ENCODE results near the gene NRXN2. TPM values are rescaled to one million over a fixed set of nuclear protein-coding genes. Genes with fewer than 3 reads are reported as not detected.

The NRXN2 gene
- total and polyA plus RNA-seq, 7 donors = 0.44 to 5.2 (median 1.9) TPM

- Histone ChIP-seq H3K27me3 (ENCODE audit: insufficient read depth in 3 of 3, low read length in 2 of 3) (no peaks in the 10 kb centered on the region), H3K36me3 (ENCODE audit: insufficient read depth in 1 of 2, low read depth in 1 of 2) (no peaks in the 10 kb centered on the region), H3K27ac (no peak overlapping the region), H3K9me3 (no peaks in the 10 kb centered on the region), H3K4me3 (no peak overlapping the region), H3K4me1 (peaks cover 18% of the 10 kb centered on the region)
- ATAC-seq (no peak), DNase-seq (no peak)
- 71 to 81% (median 74%) methylated on average over 9 of the region's 9 CpGs for WGBS, 3 donors
- intact Hi-C loops (cut with DNase I) = loop anchor here (5.0 kb wide), 2 partner anchors 36 to 56 kb away; partner anchors contain the start of genes NRXN2 (in 2 of the 2) and RASGRP2 (in 1 of the 2)
- TF ChIP-seq CTCF (IDR thresholded peaks at IDR 0.05) = no peak
Measured at GRCh38 chr11:64686466-64687170, 36.4 kb downstream of the NRXN2 start.

- no peak for TF ChIP-seq CTCF (IDR thresholded peaks at IDR 0.05)
- WGBS, 3 donors = 95 to 97% (median 95%) methylated on average over 16 to 18 of the region's 18 CpGs
- DNase-seq (no peak), ATAC-seq (no peak)
- no peaks in the 10 kb centered on the region for H3K36me3 ChIP-seq (ENCODE audit: insufficient read depth in 1 of 2, low read depth in 1 of 2)
- no peaks in the 10 kb centered on the region for H3K27me3 ChIP-seq (ENCODE audit: insufficient read depth in 3 of 3, low read length in 2 of 3)
- H3K9me3 ChIP-seq = no peaks in the 10 kb centered on the region
- H3K4me1 ChIP-seq = peaks cover 18% of the 10 kb centered on the region
- no peak overlapping the region for H3K27ac ChIP-seq
- H3K4me3 ChIP-seq = no peak overlapping the region
- intact Hi-C loops (cut with DNase I) = loop anchor here (5.0 kb wide), 2 partner anchors 37 to 57 kb away; partner anchors contain the start of genes NRXN2 (in 2 of the 2) and RASGRP2 (in 1 of the 2)
Measured at GRCh38 chr11:64685536-64685935, 37.5 kb downstream of the NRXN2 start.

- intact Hi-C loops (cut with DNase I) = no loop called here
- 83 to 85% (median 84%) methylated on average over 8 of the region's 8 CpGs for WGBS, 3 donors
- no peak for DNase-seq
- Histone ChIP-seq H3K36me3 (ENCODE audit: insufficient read depth in 1 of 2, low read depth in 1 of 2) (no peaks in the 10 kb centered on the region), H3K4me3 (no peak overlapping the region), H3K4me1 (peaks cover 16% of the 10 kb centered on the region), H3K27ac (no peak overlapping the region), H3K9me3 (no peaks in the 10 kb centered on the region), H3K27me3 (ENCODE audit: insufficient read depth in 3 of 3, low read length in 2 of 3) (no peaks in the 10 kb centered on the region)
- ATAC-seq = no peak
- TF ChIP-seq CTCF (IDR thresholded peaks at IDR 0.05) = no peak
Measured at GRCh38 chr11:64684357-64684756, 38.6 kb downstream of the NRXN2 start.

- H3K27ac ChIP-seq = no peak overlapping the region
- no peak overlapping the region for H3K4me3 ChIP-seq
- H3K4me1 ChIP-seq = no peaks in the 10 kb centered on the region
- WGBS, 3 donors = 75 to 89% (median 86%) methylated on average over 4 of the region's 4 CpGs
- intact Hi-C loops (cut with DNase I) = no loop called here
- no peaks in the 10 kb centered on the region for H3K27me3 ChIP-seq (ENCODE audit: insufficient read depth in 3 of 3, low read length in 2 of 3)
- H3K36me3 ChIP-seq (ENCODE audit: insufficient read depth in 1 of 2, low read depth in 1 of 2) = no peaks in the 10 kb centered on the region
- no peak for TF ChIP-seq CTCF (IDR thresholded peaks at IDR 0.05)
- no peaks in the 10 kb centered on the region for H3K9me3 ChIP-seq
- no peak for DNase-seq
- no peak for ATAC-seq
Measured at GRCh38 chr11:64681171-64681570, 41.8 kb downstream of the NRXN2 start.
